NCI-H128 (cell line): ENCODE data around the gene KAZN.

ENCODE experiments used
- DNase-seq: peaks from one replicate; lab custom pipeline; 2025; ENCODE audit not compliant: unreplicated experiment; lab: John Stamatoyannopoulos, UW

KAZN gene

GRCh38 chr1:14875524-14876509, 277.3 kb downstream of the KAZN start:
- DNase-seq = no peak

- DNase-seq = no peak
Observed at GRCh38 chr1:14876747-14877146, 278.3 kb downstream of the KAZN start.

GRCh38 chr1:14877224-14877623, 278.7 kb downstream of the KAZN start:
- DNase-seq = no peak

- DNase-seq = no peak
Observed at GRCh38 chr1:14878124-14878523, 279.6 kb downstream of the KAZN start.

GRCh38 chr1:14878951-14879350, 280.5 kb downstream of the KAZN start:
- DNase-seq = no peak

- no peak for DNase-seq
Observed at GRCh38 chr1:14880456-14881316, 282.2 kb downstream of the KAZN start.

- DNase-seq = no peak
Observed at GRCh38 chr1:14881775-14882672, 283.5 kb downstream of the KAZN start.

GRCh38 chr1:14884614-14885175, 286.2 kb downstream of the KAZN start:
- no peak for DNase-seq

GRCh38 chr1:14887044-14887566, 288.6 kb downstream of the KAZN start:
- no peak for DNase-seq

- no peak for DNase-seq
Observed at GRCh38 chr1:14887764-14888350, 289.4 kb downstream of the KAZN start.

GRCh38 chr1:14888374-14888773, 289.9 kb downstream of the KAZN start:
- no peak for DNase-seq

GRCh38 chr1:14889825-14890440, 291.4 kb downstream of the KAZN start:
- no peak for DNase-seq

GRCh38 chr1:14891991-14892390, 293.5 kb downstream of the KAZN start:
- no peak for DNase-seq

GRCh38 chr1:14894811-14895560, 296.5 kb downstream of the KAZN start:
- DNase-seq = no peak

- no peak for DNase-seq
Observed at GRCh38 chr1:14895727-14896126, 297.2 kb downstream of the KAZN start.

GRCh38 chr1:14896381-14897079, 298.0 kb downstream of the KAZN start:
- no peak for DNase-seq

- DNase-seq = no peak
Observed at GRCh38 chr1:14897080-14897449, 298.6 kb downstream of the KAZN start.

GRCh38 chr1:14897547-14897946, 299.1 kb downstream of the KAZN start:
- DNase-seq = no peak
